Astrocyte (in vitro differentiated cells and primary cell): ENCODE data around the gene RAB17. TPM values are rescaled to one million over a fixed set of nuclear protein-coding genes. Genes with fewer than 3 reads are reported as not detected.

Source experiments
- DNase-seq: peaks from one replicate; pipeline ENCODE4 v3.0.0-alpha.2; 2010; ENCODE audit warnings: low read depth
- FAIRE-seq: peaks from 2 replicates; lab custom pipeline; 2011; peaks lifted over from hg19 to GRCh38; lab: Jason Lieb, UNC
- H2AFZ ChIP-seq: 2 replicates; pipeline ENCODE4 v1.6.0; 2012; ENCODE audit warnings: low read depth, low read length, inconsistent platforms
- H3K27ac ChIP-seq: 2 replicates; pipeline ENCODE4 v1.5.1; 2011; ENCODE audit warnings: low read depth, low read length, inconsistent platforms
- H3K27me3 ChIP-seq: 2 replicates; pipeline ENCODE4 v1.6.0; 2011; ENCODE audit warnings: low read length, inconsistent platforms; ENCODE audit not compliant: insufficient read depth
- H3K36me3 ChIP-seq: 2 replicates; pipeline ENCODE4 v1.5.1; 2011; ENCODE audit warnings: low read length, inconsistent platforms; ENCODE audit not compliant: insufficient read depth
- H3K4me1 ChIP-seq: 2 replicates; pipeline ENCODE4 v1.5.1; 2011; ENCODE audit warnings: low read length, inconsistent platforms; ENCODE audit not compliant: insufficient read depth
- H3K4me2 ChIP-seq: 2 replicates; pipeline ENCODE4 v1.6.0; 2012; ENCODE audit warnings: low read length, inconsistent platforms
- H3K4me3 ChIP-seq: 2 replicates; pipeline ENCODE4 v1.5.1; 2011; ENCODE audit warnings: low read depth, mild to moderate bottlenecking, low read length, inconsistent platforms; ENCODE audit not compliant: insufficient read depth
- H3K79me2 ChIP-seq: 2 replicates; pipeline ENCODE4 v1.6.0; 2012; ENCODE audit warnings: mild to moderate bottlenecking, low read length, inconsistent platforms; ENCODE audit not compliant: insufficient read depth
- H3K9ac ChIP-seq: 2 replicates; pipeline ENCODE4 v1.6.0; 2012; ENCODE audit warnings: mild to moderate bottlenecking, low read length, inconsistent platforms
- H3K9me3 ChIP-seq: 2 replicates; pipeline ENCODE4 v1.5.1; 2012; ENCODE audit warnings: low read depth, mild to moderate bottlenecking, low read length, inconsistent platforms; ENCODE audit not compliant: insufficient read depth
- H4K20me1 ChIP-seq: 2 replicates; pipeline ENCODE4 v1.6.0; 2012; ENCODE audit warnings: low read length, inconsistent platforms; ENCODE audit not compliant: insufficient read depth
- H3K27ac Mint-ChIP-seq: one replicate; pipeline ENCODE4 v1.8.0; 2021; ENCODE audit warnings: mild to moderate bottlenecking, mixed read lengths; ENCODE audit not compliant: unreplicated experiment
- H3K27me3 Mint-ChIP-seq: one replicate; pipeline ENCODE4 v1.8.0; 2021; ENCODE audit warnings: low read depth, mixed read lengths; ENCODE audit not compliant: unreplicated experiment
- H3K36me3 Mint-ChIP-seq: one replicate; pipeline ENCODE4 v1.8.0; 2021; ENCODE audit warnings: low read depth, mixed read lengths; ENCODE audit not compliant: unreplicated experiment
- H3K4me1 Mint-ChIP-seq: one replicate; pipeline ENCODE4 v1.8.0; 2021; ENCODE audit warnings: low read depth, mixed read lengths; ENCODE audit not compliant: unreplicated experiment
- H3K4me3 Mint-ChIP-seq: one replicate; pipeline ENCODE4 v1.8.0; 2021; ENCODE audit warnings: mild to moderate bottlenecking, moderate library complexity, mixed read lengths; ENCODE audit not compliant: unreplicated experiment
- H3K9me3 Mint-ChIP-seq: one replicate; pipeline ENCODE4 v1.8.0; 2021; ENCODE audit warnings: mild to moderate bottlenecking, mixed read lengths; ENCODE audit not compliant: unreplicated experiment
- EZH2 ChIP-seq: IDR thresholded peaks from 2 replicates; pipeline ENCODE4 v1.6.1; 2012; ENCODE audit warnings: mild to moderate bottlenecking, low read length, inconsistent platforms; ENCODE audit not compliant: insufficient read depth
- total RNA-seq: library from RNA; stranded (reverse); gene quantifications from 2 replicates; pipeline ENCODE4 v1.2.1, GENCODE V29; 2021
- TF ChIP-seq, protein P1 (sequence below): IDR thresholded peaks from 2 replicates; pipeline ENCODE4 v1.5.1; 2011; ENCODE audit warnings: low read depth, mild to moderate bottlenecking, inconsistent platforms, low read length, moderate library complexity; ENCODE audit not compliant: insufficient read depth

The RAB17 gene
- total RNA-seq, 1 donor from 2014 or later: 1.4 TPM

DNA sequence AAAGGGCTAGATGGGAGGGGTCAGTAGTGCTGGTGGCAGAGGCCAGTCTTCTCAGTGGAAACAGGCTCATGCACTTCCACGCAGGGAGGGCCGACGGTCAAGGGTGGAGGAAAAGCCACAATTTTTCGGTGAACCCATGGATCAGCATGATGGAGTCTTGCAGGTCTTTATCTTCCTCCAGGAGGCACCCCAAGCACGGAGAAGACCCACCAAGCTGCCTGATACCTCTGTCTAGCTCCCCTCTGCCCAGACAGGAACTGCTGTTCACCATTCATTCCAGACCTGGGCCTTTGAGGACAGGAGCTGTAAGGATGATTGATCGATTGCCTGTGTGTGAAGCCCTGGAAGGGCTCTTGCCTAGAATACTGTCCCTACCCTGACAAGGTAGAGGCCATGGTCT is 34.0 kb upstream of the RAB17 start:
- Histone ChIP-seq H3K4me1 (peaks cover 10% of the 10 kb centered on the region), H3K36me3 (no peaks in the 10 kb centered on the region), H3K4me3 (no peak overlapping the region), H3K79me2 (peaks cover 14% of the 10 kb centered on the region), H3K27ac (no peak overlapping the region), H3K4me2 (no peak overlapping the region), H2AFZ (no peak overlapping the region), H3K9me3 (no peaks in the 10 kb centered on the region), H4K20me1 (peaks cover 10% of the 10 kb centered on the region), H3K9ac (no peak overlapping the region), H3K27me3 (no peaks in the 10 kb centered on the region)
- Mint-ChIP-seq H3K36me3 (no peaks in the 10 kb centered on the region), H3K27me3 (peaks cover 17% of the 10 kb centered on the region), H3K27ac (no peak overlapping the region), H3K9me3 (no peaks in the 10 kb centered on the region), H3K4me1 (peaks cover 17% of the 10 kb centered on the region), H3K4me3 (no peak overlapping the region)
- DNase-seq: no peak
- no peak for TF ChIP-seq EZH2
- TF ChIP-seq, protein P1, sequence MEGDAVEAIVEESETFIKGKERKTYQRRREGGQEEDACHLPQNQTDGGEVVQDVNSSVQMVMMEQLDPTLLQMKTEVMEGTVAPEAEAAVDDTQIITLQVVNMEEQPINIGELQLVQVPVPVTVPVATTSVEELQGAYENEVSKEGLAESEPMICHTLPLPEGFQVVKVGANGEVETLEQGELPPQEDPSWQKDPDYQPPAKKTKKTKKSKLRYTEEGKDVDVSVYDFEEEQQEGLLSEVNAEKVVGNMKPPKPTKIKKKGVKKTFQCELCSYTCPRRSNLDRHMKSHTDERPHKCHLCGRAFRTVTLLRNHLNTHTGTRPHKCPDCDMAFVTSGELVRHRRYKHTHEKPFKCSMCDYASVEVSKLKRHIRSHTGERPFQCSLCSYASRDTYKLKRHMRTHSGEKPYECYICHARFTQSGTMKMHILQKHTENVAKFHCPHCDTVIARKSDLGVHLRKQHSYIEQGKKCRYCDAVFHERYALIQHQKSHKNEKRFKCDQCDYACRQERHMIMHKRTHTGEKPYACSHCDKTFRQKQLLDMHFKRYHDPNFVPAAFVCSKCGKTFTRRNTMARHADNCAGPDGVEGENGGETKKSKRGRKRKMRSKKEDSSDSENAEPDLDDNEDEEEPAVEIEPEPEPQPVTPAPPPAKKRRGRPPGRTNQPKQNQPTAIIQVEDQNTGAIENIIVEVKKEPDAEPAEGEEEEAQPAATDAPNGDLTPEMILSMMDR: no peak
- no peak for FAIRE-seq

DNA sequence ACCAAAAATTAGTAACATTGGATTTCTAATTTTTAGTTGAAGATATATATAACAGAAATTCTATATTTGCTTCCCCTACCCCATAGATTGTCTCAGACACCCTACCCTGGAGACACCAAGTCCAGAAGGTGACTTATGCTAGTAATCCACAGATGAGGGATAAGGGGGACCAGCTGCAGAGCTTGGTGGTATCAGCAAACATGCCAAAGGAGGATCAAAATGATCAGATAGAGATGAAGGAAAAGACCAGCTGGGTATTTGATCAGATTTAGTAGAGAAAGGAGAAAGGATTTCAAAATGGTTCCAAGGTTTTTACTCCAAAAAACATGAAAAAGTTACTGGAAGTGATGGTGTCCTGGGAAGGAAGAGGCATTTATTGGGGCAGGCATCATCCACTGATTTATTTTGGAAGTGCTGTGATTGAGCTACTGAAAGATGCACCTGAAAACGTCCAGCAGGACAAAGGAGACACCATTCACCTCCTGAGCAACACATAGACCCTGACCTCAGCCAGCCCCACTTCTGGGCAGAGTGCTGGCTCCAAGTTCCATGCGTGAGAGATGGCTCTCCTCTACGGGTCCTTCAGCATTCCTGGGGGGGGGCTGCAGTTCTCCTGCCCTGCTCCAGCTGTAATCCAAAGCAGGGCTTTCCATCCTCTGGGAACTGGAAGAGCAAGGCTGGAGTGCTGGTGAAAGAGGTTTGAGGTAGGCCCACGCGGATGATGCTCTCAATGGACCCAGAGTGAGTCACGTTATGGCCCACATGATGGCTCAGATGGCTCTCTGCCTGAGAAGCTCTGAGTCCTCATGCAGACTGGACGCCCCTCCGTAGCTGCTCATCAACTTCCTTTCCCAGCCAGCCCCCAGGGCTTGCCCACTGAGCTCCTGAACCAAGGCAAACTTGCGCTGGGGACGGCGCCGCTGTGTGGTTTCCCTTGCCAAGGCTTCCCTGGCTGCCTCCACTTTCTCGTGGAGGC is 33.2 kb upstream of the RAB17 start:
- H3K4me2 ChIP-seq: no peak overlapping the region
- no peak overlapping the region for H3K4me3 ChIP-seq
- Mint-ChIP-seq H3K36me3 (no peaks in the 10 kb centered on the region), H3K27ac (peak overlapping the region; percentile 10), H3K9me3 (no peaks in the 10 kb centered on the region), H3K27me3 (peaks cover 17% of the 10 kb centered on the region), H3K4me3 (no peak overlapping the region), H3K4me1 (peaks cover 14% of the 10 kb centered on the region)
- no peak overlapping the region for H2AFZ ChIP-seq
- DNase-seq (no peak), FAIRE-seq (no peak)
- H3K79me2 ChIP-seq: peaks cover 8% of the 10 kb centered on the region
- no peak overlapping the region for H3K9ac ChIP-seq
- TF ChIP-seq EZH2: no peak
- TF ChIP-seq, protein P1: no peak
- no peaks in the 10 kb centered on the region for H3K9me3 ChIP-seq
- peaks cover 7% of the 10 kb centered on the region for H3K4me1 ChIP-seq
- no peak overlapping the region for H3K27ac ChIP-seq
- no peaks in the 10 kb centered on the region for H3K36me3 ChIP-seq
- H3K27me3 ChIP-seq: no peaks in the 10 kb centered on the region
- H4K20me1 ChIP-seq: peaks cover 8% of the 10 kb centered on the region

DNA sequence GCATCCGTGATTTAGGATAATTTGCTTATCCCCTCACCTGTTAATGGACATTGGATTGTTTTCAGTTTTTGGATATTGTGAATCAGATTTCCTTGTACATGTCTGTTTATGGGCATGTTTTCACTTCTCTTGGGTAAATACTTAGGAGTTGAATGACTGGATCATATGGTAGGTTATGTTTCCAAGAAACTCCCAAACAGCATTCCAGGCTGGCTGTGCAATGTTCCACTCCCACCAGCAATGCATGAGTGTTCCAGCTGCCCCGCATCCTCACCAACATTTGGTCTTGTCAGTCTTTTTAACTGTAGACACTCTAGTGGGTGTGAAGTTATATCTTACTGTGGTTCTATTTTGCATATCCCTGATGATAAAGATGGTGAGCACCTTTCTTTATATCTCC is 27.9 kb upstream of the RAB17 start:
- H3K4me2 ChIP-seq: no peak overlapping the region
- H4K20me1 ChIP-seq: no peaks in the 10 kb centered on the region
- no peak overlapping the region for H3K9ac ChIP-seq
- peaks cover 2% of the 10 kb centered on the region for H3K27me3 Mint-ChIP-seq
- TF ChIP-seq EZH2: no peak
- TF ChIP-seq, protein P1: no peak
- H3K79me2 ChIP-seq: no peaks in the 10 kb centered on the region
- FAIRE-seq (peak; percentile 85), DNase-seq (peak; percentile 64)
- peaks cover 4% of the 10 kb centered on the region for H3K36me3 Mint-ChIP-seq
- no peak overlapping the region for H3K4me3 ChIP-seq
- H3K9me3 ChIP-seq: no peaks in the 10 kb centered on the region
- no peaks in the 10 kb centered on the region for H3K27me3 ChIP-seq
- peak overlapping the region; percentile 64 for H3K27ac Mint-ChIP-seq
- H3K4me1 ChIP-seq: peaks cover 34% of the 10 kb centered on the region
- H3K4me1 Mint-ChIP-seq: peaks cover 39% of the 10 kb centered on the region
- H3K36me3 ChIP-seq: no peaks in the 10 kb centered on the region
- H3K27ac ChIP-seq: no peak overlapping the region
- no peak overlapping the region for H2AFZ ChIP-seq
- H3K4me3 Mint-ChIP-seq: no peak overlapping the region
- no peaks in the 10 kb centered on the region for H3K9me3 Mint-ChIP-seq
